GM19328 (cell line): Measurements from ENCODE around the gene PAX4.
A peak's percentile ranks its signal among the peaks of the same experiment; 100 is the strongest.
"Not testable (repeated sequence)": the region's sequence is repeated elsewhere in the genome, so short reads cannot be mapped to it uniquely, and the experiment has no call there.

ENCODE experiments used
- ATAC-seq: cut with Tn5 transposase; IDR thresholded peaks from one replicate; pipeline ENCODE4 v1.9.1; 2021; ENCODE audit warnings: mild to moderate bottlenecking, moderate library complexity; ENCODE audit not compliant: unreplicated experiment

The PAX4 gene

DNA sequence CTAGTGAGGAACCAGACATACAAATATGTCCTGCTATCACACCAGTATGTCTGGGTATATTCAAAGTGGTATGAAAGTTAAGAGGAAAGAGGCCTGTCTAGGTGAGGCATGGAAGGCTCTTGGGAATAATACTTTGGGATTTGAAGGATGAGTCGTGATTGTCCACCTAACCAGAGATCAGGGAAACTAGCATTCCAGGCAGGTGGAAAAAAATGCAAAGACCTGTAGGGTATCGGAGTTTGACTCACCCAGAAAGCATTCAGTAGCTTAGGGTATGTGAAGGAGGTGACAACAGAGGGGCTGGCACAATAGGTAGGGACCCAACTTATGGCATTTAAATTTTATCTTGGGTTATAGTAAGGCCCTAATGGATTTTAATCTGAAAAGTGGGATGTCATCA, 31.6 kb downstream of the PAX4 start:
- ATAC-seq = no peak

DNA sequence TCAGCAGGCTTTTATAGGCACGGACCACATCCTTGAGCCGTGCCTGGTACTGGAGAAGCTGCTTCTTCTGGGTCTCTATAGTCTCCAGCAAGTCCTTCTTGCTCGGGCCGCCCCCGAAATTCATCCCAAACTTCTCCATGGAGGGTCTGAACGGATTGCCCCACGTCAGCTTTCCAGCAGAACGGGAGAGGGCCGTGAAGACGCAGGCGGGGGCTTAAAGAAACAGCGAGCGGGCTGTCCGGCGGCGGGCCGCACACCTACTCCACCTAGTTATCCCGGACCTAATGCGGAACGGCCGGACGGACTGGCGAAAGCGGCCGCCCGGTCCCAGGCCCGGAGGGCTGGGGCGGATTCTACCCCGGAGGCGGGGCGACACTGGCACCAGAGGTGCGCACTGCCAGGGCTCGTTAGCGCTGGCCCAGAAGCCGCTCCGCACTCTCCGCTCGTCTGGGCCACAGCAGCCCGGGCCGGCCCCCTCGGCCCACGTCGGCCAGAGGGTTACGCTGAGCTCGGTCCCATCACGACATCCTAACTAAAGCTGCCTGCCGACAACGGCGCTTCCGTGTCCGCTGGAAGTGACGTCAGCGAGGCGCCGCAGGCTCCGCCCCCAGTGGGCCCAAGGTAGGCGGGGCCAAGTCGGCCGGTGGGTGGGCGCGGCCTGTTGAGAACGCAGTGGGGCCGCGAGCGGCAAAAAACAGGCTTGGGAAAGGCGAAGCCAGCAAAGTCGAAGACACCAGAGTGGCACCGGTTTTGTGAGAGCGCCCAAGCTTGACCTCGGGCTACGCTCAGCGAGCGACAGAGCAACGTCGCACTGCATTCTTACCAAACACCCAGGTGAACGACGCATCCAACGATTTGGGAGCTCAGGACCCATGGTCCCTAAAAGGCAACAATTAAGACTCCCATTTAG, 32.6 kb downstream of the PAX4 start, which contains the start of gene GCC1:
GCC1 (minus strand) TSS at position 553 of the 910 bp plus-strand sequence; CDS start at position 139, 414 bp downstream.
- ATAC-seq = peak; percentile 73

DNA sequence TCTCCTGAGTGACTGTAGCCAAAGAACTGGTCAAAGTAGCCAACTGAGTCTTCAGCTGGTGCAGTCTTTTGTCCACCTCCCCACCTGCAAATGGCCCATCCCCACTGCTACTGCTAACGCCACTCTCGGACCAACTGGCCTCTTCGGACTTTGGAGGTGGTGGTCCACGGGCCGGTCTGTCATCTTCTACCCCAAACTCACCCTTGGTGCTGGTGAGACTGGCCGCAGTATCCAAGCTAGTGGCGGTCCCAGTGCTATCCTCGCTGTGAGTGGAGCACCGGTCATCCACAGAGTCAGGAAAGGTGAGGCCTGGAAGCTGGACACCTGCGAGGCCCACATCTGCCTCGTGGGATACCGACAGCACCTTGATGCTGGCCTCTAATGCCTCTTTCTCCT, 33.3 kb downstream of the PAX4 start:
- ATAC-seq = no peak

DNA sequence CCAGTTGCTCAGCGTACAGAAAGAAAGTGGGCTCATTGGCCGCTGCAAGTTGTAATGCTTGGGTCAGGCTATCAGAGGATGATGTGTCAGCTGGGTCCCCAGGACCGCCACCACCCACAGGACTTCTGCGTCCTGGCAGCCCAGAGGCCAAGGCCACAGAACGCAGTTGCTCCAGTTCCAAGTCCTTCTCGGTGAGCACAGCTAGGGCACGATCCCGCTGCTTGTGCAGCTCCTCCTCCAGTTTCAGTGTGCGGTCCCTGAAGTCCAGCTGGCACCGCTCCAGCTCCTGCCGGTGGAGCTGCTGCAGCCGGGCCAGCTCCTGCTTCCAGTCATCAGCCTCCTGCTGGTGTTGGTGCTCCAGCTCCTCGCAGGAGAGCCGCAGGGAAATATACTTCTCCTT, 35.6 kb downstream of the PAX4 start:
- ATAC-seq = no peak

DNA sequence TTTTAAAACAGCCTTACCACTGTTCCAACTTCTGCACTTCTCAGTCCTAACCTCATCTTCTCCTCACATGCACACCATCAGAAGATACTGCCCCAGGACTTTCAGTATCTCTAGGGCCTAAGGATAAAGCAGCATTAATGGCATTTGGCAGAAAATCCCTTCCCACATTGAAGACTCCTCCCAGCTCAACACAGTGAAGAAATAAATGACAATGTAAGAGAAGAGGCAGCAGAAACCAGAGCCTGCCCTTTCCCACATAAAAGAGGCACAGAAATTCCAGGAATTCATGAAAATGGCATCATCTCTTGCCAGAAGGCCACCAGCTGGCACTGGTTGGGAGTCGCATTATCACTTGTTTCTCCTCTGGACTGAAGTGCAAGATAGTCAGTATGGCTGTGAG, 36.2 kb downstream of the PAX4 start:
- ATAC-seq = no peak

DNA sequence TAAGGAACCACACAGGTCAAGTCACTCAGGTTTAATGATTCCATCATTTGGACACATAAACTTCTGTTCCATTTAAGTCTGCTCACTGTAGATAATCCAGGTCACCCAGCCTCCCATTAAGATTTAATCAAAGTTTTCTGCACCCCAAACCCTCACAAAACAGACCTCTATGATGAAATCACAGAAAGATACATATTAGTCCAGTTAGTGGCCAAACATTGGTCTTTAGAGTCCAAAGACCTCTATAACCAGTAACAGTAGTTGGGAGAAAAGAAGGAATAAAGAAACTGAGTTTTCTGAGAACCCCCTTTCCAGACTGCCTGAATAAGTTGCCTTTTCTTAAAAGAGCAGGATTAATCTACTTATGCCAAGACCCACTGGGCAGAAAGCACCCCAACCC, 37.3 kb downstream of the PAX4 start:
- ATAC-seq = no peak

DNA sequence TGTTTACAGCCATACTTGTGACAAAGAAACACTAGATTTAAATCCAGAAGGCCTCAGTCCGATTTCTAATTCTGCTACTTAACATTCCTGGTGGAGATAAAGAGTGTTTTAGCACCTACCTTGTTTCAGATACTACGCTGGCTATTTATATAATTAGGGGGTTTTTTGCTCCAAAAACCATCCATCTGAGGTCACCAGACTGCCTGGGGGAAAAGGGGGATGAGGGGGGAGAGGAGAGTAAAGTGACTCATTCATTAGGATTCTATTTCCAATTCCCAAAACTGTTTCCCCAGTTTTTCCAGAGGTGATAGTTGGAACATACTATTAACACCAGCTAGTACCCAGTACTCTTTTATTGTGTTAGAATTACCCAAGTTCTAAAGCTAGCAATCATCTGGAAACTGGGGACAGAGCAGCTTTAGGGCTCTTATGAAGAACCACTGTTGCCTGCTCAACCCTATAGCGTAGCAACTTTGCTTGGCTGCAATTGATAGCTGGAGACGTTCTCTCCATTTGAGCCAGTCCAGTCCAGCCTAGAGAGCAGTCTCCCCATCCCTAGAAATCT, 39.1 kb downstream of the PAX4 start:
- no peak for ATAC-seq

DNA sequence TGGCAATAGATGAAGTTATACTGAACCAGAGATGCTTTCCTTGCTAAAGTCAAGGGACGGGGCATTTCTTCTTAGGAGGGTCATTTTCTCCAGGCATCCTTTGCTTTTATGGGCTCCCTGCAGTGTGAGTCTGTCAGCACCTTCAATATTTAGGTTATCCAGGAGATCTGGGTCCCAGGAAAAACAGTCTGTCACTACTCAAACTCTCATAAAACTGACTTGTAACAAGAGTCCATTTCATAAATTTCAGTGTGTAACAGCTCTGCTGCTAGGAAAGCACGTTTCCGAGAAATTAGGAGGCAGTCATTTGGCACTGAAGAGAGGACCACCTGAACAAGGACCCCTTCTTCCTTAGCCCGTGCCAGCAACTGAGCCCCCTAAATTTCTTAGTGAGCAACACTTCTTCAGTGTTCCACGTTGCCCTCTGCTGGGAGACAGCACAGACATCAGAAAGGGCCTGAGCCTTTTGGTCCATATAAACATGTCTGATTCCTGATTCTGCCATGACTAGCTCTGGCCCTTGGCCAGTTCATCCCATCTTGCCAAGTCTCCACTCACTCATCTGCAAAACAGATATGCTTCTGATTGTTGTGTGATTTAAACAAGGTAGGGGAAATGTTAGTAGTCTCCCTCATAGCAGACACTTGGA, 39.8 kb downstream of the PAX4 start:
- ATAC-seq = no peak

DNA sequence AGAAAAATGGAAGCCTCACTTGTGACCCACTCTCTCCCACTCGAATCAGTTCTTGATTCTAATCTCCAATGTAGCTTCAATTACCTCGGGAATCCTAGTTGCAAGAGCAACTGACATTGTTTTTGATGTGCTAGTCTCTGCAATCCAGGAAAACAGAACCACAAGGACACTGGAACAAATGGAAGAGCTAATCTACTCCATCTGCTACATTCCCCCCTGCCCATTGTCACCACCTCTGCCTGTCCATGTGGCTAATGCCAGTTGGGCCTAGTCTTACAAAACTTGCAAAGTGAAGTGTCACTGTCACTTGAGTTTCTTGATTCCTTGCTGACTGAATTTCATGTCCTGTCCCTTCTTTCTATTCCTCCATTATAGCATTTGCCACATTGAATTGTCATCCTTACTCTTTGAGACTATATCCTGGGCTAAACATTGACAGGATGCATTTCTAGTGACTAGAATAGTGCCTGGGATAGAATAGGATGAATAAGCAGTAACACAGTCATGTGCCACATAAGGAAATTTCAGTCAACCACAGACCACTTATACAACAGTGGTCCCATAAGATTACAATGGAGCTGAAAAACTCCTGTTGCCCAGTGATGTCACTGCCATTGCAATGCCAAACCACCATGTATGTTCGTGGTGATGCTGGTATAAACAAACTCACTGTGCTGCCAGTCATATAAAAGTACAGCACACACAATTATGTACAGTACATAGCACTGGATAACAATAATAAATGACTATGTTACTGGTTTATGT, 46.0 kb downstream of the PAX4 start:
- no peak for ATAC-seq

DNA sequence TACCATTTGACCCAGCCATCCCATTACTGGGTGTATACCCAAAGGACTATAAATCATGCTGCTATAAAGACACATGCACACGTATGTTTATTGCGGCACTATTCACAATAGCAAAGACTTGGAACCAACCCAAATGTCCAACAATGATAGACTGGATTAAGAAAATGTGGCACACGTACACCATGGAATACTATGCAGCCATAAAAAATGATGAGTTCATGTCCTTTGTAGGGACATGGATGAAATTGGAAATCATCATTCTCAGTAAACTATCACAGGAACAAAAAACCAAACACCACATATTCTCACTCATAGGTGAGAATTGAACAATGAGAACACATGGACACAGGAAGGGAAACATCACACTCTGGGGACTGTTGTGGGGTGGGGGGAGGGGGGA, 49.9 kb downstream of the PAX4 start:
- not testable (repeated sequence) for ATAC-seq

DNA sequence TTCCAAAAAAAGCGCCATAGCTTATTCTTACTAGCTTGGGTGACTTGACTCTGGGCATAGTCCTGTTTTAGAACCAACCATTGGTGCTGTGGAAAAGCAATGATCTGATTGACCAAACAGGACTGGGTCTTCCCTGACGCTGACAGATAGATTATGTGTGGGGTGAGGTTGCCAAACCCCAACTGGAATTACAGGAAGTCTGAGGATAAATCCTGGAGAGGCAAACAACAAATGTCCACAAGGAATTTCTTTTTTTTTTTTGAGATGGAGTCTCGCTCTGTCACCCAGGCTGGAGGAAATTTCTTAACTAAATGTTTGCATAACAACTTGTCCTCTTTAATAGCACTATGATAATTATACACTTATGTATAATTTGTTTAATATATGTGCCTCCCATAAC, 51.7 kb downstream of the PAX4 start:
- no peak for ATAC-seq
